GM19023 (cell line): ENCODE results near the gene ASF1B.
"Not testable (repeated sequence)": the region's sequence is repeated elsewhere in the genome, so short reads cannot be mapped to it uniquely, and the experiment has no call there.

Experiments used
- ATAC-seq: cut with Tn5 transposase; IDR thresholded peaks from one replicate; pipeline ENCODE4 v1.9.1; 2021; ENCODE audit warnings: mild to moderate bottlenecking, moderate library complexity; ENCODE audit not compliant: unreplicated experiment

The ASF1B gene

DNA sequence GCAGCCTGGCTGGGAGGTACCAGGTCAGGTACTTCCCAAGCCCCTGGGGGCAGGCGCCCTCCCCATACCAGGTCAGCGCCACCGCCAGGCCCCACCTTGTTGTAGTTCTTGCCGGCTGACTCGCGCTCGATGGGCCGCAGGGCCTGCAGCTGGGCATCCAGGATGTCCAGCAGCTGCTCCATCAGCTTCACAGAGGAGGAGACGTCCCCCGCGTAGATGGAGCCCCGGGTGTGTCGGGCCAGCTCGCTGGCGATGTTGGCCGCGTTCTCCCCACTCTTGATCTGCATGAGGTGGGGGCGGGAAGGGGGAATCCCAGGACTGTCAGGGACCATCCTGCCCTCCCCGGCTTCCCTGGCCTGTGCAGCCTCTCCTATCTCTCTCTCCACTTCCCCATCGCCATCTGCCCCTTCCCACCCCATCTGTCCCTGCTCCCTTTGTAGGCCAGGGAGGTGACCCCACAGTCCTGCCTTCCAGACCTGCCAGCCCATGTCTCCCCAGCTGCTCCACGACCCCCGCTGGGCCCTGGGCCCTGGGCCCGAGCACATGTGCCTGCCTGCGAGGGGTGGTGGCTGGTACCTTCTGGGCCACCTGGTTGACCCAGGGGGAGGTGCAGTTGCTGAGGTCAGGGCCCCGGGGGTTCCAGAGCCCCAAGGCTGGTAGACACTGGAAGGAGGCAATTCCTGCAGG is 23.8 kb upstream of the ASF1B start:
- no peak for ATAC-seq

GRCh38 chr19:14159059-14159458 is 22.7 kb upstream of the ASF1B start:
- no peak for ATAC-seq

- no peak for ATAC-seq
Observed at GRCh38 chr19:14158276-14159023, 22.1 kb upstream of the ASF1B start.

DNA sequence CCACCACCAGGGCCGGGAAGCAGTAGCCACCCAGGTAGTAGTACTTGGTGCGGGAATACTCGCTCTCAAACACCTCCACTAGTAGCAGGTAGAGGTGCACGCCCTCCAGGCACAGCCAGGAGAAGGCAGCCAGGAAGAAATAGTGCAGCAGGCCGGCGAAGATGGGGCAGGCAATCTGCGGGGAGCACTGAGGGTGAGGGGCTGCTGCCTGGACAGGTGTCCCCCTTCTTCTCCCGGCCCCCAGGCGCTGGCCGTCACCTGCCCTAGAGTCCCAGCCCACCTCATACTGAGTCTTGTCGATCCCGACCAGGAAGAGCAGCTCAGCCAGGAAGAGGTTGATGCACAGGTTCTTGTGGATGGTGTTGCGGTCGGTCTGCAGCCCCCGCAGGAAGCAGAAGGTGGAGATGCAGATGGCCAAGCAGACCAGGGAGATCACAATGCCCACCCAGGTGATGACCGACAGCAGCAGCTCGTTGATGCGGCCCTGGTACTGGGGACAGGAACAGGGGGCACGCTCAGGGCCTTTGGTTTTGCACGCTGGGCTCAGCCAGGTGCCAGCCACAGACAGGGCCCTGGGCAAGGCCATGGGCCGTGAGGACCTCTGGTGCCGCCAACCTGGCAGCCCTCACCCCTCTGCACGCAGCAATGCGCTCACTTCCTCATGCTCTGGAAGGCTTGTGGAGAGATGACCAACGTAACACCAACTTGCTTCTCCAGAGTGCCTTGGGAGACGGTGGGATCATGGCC is 20.8 kb upstream of the ASF1B start:
- no peak for ATAC-seq

GRCh38 chr19:14156122-14156521 is 19.7 kb upstream of the ASF1B start:
- no peak for ATAC-seq

DNA sequence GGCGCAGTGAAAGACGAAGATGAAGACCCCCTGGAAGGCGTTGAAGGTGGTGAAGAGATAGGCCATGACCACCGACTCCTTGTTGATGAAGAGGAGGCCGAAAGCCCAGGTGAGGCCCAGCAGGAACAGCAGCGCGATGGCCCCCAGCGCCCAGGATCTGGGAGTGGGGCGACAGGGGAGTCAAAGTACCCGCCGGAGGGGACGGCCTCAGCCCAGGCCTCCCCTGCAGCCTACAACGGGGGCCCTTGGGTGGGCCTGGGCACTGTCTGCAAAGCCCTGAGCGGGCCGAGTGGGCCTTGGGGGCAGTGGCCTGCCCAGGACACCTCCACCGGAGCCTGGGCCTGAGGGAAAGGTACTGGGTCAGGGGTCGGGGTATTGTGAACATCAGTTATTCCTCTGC is 19.0 kb upstream of the ASF1B start:
- ATAC-seq: no peak

DNA sequence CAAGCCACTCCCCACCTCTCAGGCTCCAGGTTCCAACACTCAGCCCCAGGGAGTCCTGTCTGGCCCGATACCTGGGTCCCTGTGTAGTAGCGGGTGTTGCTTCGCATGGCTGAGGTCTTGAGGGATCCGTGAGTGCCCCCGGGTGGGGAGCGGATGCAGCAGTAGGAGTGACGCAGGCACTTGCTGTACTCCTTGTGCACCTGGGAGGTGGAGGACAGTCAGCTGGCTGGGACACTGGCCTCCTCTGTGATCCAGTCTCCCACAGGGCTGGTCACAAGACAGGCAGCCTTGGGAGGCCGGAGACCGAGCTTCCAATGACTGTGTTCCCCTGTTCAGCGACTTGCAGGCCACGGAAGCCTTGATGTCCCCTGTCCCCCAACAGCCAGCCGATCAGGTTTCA is 16.3 kb upstream of the ASF1B start:
- no peak for ATAC-seq

DNA sequence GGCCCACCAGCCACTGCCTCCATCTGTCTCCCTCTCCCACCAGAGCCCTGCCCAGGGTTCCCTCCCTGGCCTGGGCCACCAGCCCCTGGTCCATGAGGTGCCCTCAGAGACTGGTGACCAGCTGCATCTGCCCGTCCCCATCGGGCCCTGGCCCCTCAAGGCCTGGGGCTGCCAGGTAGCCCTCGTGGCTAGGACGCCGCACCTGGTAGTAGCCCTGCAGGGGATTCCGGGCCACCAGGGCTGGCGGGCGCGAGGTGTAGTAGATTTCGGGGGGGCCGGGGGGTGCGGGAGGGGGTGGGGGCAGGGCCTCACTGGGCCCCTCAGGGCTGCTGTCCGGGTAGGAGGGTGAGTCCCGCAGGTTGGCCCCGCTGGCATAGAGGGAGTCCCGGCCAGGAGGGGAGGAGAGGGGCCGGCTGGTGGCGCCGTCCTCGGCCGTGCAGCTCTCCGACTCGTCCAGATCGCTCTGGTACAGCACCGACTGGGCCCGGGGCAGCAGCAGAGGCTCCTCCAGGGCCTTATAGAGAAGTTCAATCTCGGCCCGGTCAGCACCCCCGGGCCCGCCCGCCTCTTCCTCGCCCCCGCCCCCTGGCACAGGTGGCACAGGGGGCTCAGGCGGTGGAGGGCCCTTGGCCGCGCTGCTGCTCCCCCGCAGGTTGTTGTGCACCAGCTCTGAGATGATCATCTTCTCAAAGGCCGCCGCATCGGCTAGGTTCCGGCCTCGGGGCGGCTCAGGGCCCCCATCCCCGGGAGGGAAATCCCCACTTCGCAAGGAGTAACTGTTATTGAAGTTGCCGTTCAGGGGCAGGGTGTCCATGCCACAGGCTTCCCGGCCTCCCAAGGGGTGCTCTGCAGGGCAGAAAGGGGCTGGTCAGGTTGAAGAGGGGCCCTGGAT is 14.6 kb upstream of the ASF1B start:
- ATAC-seq: no peak

DNA sequence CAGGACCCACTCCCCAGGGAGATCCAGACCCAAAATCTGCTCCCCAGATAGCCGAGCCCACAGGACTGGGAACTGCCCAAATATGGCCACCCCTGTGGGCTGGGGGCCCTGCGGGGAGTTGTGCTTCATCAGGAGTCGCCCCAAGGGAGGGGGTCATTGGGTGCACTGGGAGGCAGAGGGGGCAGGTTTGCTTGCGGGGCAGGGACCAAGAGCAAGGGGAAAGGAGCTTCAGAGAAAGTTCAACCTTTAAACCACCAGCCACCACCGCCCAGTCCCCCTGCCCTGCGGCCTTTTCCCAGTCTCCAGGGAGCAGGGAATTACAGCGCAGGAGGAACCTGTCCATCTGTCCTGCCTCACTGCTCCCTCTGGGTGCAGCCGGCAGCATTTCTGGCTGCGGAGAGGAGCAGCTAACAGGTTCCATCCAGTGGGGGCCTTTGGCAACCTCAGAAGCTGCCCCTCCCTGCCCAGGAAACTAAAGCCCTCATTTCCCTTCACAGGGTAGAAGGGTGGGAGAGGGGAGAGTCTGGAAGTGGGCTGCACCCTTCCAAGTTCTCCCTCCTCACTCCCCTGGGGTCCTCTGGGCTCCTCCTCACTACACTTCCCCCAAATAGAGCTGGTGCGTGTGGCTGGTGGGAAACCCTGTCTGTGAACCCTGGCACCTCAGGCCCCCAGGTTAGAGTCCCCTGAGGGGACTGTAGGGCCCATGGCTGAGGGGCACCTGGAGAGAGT is 13.8 kb upstream of the ASF1B start:
- no peak for ATAC-seq

GRCh38 chr19:14149509-14149994 is 13.2 kb upstream of the ASF1B start:
- no peak for ATAC-seq

DNA sequence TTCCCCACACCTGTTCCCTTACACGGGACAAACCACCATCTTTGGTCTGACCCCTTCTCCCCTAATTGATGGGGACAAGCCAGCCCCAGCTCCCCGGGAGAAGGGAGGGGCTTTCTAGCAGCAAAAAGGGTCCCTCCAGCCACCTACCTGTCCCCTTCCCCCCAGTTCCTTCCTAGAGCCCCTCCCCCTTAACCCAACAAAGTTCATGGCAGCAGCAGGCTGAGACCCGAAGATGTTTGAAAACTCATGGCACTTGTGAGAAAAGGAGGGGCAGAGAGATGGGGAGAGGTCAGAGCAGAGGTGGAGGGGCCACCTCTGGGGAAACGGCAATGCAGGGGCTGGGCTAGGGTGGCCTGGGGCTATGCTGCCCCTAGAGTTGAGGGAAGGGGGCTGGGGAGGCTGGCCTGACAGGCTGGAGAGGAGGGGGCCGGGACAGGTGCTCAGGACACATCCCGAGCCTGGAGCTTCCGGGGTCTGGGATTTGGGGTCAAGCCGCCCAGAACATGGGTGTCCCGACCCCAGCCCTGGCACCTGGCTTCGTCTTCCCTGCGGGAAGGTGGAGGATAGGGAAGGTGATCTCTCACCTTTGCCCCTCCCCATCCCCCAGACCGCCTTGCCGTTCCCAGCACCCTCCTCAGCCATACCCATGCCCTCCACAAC is 12.5 kb upstream of the ASF1B start:
- ATAC-seq: no peak

- ATAC-seq: no peak
Observed at GRCh38 chr19:14147797-14148605, 11.6 kb upstream of the ASF1B start.

DNA sequence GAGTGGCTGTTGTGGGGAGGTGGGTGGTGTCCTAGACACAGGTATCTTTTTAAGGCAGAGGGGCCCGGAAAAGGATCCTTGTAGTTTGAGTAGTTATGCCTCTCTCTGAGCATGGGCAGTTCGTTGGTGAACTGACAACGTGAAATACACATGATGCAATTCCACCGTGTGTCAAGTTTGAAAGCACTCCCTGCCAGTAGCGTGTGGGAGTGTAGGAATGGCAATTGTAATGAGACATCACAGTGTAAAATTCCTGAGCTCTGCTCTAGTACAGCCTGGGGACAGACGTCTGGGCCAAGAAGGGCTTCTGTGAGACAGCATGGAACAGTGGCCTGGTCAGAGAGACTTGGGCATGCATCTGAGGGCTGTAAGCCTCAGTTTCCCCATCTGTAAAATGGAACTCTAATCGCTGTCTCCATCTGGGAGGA is 10.4 kb upstream of the ASF1B start:
- ATAC-seq: no peak

DNA sequence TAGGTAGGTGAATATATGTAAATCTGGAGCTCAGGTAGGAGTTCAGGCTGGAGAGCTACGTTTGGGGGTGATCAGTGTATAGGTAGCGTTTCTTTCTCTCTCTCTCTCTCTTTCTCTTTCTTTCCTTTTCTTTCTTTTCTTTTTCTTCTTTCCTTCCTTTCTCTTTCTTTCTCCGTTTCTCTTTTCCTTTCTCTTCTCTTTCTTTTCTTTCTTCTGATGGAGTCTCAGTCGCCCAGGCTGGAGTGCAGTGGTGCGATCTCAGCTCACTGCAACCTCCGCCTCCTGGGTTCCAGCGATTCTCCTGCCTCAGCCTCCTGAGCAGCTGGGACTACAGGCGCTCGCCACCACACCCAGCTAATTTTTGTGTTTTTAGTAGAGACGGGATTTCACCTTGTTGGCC is 9.8 kb upstream of the ASF1B start:
- ATAC-seq: not testable (repeated sequence)

- ATAC-seq: no peak
Observed at GRCh38 chr19:14145381-14145780, 9.0 kb upstream of the ASF1B start.

- ATAC-seq: no peak
Observed at GRCh38 chr19:14142262-14143190, 6.1 kb upstream of the ASF1B start.

DNA sequence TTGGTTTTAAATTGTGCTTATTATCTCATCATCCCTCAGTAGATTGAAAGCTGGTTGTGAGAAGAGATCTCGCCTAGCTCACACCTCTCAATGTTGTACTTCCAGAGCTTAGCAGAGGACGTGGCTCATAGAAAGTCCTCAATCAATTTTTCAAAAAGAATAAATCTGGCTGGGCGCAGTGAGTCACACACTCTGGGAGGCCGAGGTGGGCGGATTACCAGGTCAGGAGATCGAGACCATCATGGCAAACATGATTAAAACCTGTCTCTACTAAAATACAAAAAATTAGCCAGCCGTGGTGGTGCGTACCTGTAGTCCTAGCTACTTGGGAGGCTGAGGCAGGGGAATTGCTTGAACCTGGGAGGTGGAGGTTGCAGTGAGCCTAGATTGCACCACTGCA is 4.7 kb upstream of the ASF1B start:
- ATAC-seq: no peak

GRCh38 chr19:14139944-14140343 is 3.6 kb upstream of the ASF1B start:
- ATAC-seq: no peak
